ENCODE measurements around the gene TROAP.
"Not testable (repeated sequence)": the region's sequence is repeated elsewhere in the genome, so short reads cannot be mapped to it uniquely, and the experiment has no call there.

Gene TROAP

DNA sequence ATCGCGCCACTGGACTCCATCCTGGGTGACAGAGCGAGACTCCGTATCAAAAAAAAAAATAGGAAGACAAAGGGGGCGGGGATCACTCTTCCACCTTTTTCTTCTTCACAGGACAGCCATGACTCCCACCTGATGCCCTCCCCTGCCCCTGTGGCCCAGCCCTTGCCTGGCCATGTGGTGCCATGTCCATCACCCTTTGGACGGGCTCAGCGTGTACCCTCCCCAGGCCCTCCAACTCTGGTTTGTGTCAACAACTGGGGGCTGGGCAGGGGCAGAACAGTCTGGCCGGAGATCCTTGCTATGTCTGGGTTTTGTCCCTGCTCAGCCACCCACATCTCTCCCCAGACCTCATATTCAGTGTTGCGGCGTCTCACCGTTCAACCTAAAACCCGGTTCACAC is 5.8 kb downstream of the TROAP start:
- no peak for TF ChIP-seq CTCF (conservative IDR thresholded peaks at IDR 0.05)
- H3K27ac ChIP-seq: no peak overlapping the region

GRCh38 chr12:49330032-49330619 is 7.1 kb downstream of the TROAP start:
- no peak for TF ChIP-seq CTCF (conservative IDR thresholded peaks at IDR 0.05)
- H3K27ac ChIP-seq: peak overlapping the region; percentile 53

DNA sequence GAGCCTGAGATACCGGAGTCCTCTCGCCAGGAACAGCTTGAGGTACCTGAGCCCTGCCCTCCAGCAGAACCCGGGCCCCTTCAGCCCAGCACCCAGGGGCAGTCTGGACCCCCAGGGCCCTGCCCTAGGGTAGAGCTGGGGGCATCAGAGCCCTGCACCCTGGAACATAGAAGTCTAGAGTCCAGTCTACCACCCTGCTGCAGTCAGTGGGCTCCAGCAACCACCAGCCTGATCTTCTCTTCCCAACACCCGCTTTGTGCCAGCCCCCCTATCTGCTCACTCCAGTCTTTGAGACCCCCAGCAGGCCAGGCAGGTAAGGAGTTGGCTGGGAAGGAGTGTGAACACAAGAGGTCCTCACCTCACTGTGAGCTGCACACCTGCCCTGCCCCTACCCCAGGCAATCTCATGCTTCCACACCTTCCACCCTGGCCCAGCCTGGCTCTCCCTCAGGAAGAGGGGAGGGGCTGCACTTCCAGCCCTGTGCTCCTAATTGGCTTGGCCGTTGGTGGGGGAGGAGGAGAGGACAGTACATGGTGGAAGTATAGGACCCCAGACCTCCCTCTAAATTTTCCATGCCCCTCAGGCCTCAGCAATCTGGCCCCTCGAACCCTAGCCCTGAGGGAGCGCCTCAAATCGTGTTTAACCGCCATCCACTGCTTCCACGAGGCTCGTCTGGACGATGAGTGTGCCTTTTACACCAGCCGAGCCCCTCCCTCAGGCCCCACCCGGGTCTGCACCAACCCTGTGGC is 7.8 kb downstream of the TROAP start:
- no peak for TF ChIP-seq CTCF (conservative IDR thresholded peaks at IDR 0.05)
- H3K27ac ChIP-seq: peak overlapping the region; percentile 53

DNA sequence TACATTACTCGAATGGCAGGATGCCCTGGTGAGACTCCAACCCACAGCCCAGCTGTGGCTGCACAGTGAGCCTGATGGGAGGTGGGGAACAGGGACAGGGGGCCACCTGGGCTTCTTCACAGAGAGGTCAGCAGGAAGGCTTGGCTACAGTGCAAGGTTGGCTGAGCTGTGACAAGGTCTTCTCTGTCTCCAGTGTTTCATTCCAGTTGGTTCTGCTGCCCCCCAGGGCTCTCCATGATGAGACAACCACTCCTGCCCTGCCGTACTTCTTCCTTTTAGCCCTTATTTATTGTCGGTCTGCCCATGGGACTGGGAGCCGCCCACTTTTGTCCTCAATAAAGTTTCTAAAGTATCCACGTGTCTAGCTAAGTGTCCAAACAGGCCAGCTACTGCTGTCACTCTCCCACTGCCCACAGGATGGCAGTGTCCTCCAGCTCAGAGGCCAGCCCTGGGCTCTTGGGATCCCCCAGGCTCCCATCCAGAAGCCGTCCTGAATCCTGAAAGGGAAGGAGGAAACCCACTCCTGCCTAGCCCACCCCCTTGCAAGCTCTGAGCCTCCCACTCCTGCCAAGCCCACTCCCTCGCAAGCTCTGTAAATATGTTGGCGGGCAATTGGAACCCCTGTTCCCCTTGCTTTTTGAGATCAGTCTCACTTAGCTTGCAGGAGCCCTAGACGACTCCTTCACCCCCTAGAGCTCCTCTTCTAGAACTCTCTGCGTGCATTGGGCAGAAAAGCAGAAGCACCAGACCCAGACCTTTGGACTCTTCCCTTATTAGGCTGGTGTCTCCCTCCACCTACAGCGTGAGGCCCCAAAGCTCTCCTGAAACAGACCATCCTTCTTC is 8.5 kb downstream of the TROAP start:
- peak; percentile 98 for TF ChIP-seq CTCF (conservative IDR thresholded peaks at IDR 0.05)
- H3K27ac ChIP-seq: peak overlapping the region; percentile 53

GRCh38 chr12:49332441-49332861 is 9.4 kb downstream of the TROAP start:
- TF ChIP-seq CTCF (conservative IDR thresholded peaks at IDR 0.05): no peak
- H3K27ac ChIP-seq: no peak overlapping the region

- TF ChIP-seq CTCF (conservative IDR thresholded peaks at IDR 0.05): no peak
- H3K27ac ChIP-seq: no peak overlapping the region
Observed at GRCh38 chr12:49332891-49333371, 9.9 kb downstream of the TROAP start.

DNA sequence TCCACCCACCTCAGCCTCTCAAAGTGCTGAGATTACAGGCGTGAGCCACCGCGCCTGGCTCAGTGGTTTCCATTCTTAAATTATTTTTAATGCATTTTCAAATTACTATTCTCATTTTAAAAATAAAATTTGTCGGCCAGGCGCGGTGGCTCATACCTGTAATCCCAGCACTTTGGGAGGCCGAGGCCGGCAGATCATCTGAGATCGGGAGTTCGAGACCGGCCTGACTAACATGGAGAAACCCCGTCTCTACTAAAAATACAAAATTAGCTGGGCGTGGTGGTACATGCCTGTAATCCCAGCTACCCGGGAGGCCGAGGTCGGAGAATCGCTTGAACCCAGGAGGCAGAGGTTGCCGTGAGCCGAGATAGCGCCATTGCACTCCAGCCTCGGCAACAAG is 10.7 kb downstream of the TROAP start:
- H3K27ac ChIP-seq: not testable (repeated sequence)

All from VCaP (cell line).